ENCODE data around the gene DSE.

- TF ChIP-seq PKNOX1 (IDR thresholded peaks at IDR 0.05): no peak
- TF ChIP-seq LEF1 (IDR thresholded peaks at IDR 0.05; ENCODE audit: borderline replicate concordance): no peak
- TF ChIP-seq HDGF (IDR thresholded peaks at IDR 0.05; ENCODE audit: borderline replicate concordance): no peak
These were observed 18.2 kb downstream of the DSE start for GRCh38 chr6:116388924-116389323.
